Endothelial cell of umbilical vein (primary cell): ENCODE measurements around the gene KATNIP.

Source experiments
- CTCF ChIP-seq, 2 donors: IDR thresholded peaks; 1 replicate in 1 of 2; 2 replicates in 1 of 2; pipeline ENCODE4 v1.5.1; 2011; ENCODE audit warnings: low read length in 2 of 2, mild to moderate bottlenecking in 2 of 2, moderate library complexity in 2 of 2, control low read depth in 1 of 2, inconsistent platforms in 1 of 2, low read depth in 1 of 2; ENCODE audit not compliant: insufficient read depth in 1 of 2; ENCODE audit errors: extremely low read depth in 1 of 2
- EZH2 ChIP-seq: IDR thresholded peaks from 2 replicates; pipeline ENCODE4 v1.6.1; 2012; ENCODE audit warnings: borderline replicate concordance, low read depth, mild to moderate bottlenecking, moderate library complexity, low read length, inconsistent platforms; ENCODE audit not compliant: severe bottlenecking
- GATA2 ChIP-seq: IDR thresholded peaks from 2 replicates; pipeline ENCODE4 v1.7.0; 2011; ENCODE audit warnings: low read depth, mild to moderate bottlenecking, moderate library complexity, mixed read lengths, low read length; ENCODE audit not compliant: insufficient read length, insufficient read depth
- JUN ChIP-seq: IDR thresholded peaks from 2 replicates; pipeline ENCODE4 v1.6.1; 2011; ENCODE audit warnings: borderline replicate concordance, low read depth; ENCODE audit not compliant: insufficient read length, insufficient read depth
- MYC ChIP-seq: IDR thresholded peaks from one replicate; pipeline ENCODE4 v1.6.1; 2011; ENCODE audit warnings: mild to moderate bottlenecking, low read depth, low read length
- POLR2A ChIP-seq: IDR thresholded peaks from 2 replicates; pipeline ENCODE4 v1.6.1; 2012; ENCODE audit warnings: low read depth, mild to moderate bottlenecking, control low read depth, low read length
- POLR2AphosphoS5 ChIP-seq: IDR thresholded peaks from 2 replicates; pipeline ENCODE4 v1.6.1; 2012; ENCODE audit warnings: low read depth, mild to moderate bottlenecking, control low read depth, low read length, moderate library complexity; ENCODE audit not compliant: insufficient read depth
- TF ChIP-seq, protein P1 (sequence below): IDR thresholded peaks from 2 replicates; pipeline ENCODE4 v1.6.1; 2011; ENCODE audit not compliant: insufficient read depth, insufficient read length

DNA sequence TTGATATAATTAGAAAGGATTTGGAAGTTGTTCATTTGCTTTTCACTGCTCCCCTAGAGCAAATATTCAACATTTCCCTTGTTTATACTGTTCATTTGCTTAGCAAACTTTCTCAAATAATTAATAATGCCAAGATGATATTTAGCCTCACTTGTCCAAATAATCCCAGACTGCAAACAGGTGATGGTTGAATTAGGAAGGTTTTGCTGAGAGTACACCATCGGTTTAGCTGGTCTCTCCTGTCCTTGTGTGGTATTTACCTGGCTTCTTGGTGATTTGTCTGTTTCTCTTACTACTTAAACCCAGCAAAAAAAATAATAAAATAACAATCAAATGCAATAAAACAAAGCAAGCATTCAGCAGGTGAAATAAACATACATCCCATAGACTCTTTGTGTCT, 6.5 kb downstream of the KATNIP start:
- TF ChIP-seq EZH2 (no peak), POLR2A (no peak), CTCF (IDR thresholded peaks at IDR 0.05; ENCODE audit: extremely low read depth in 1 of 2, insufficient read depth in 1 of 2, low read depth in 1 of 2, low read length in 2 of 2) (no peak), JUN (no peak), MYC (no peak), POLR2AphosphoS5 (no peak), GATA2 (no peak)
- TF ChIP-seq, protein P1, sequence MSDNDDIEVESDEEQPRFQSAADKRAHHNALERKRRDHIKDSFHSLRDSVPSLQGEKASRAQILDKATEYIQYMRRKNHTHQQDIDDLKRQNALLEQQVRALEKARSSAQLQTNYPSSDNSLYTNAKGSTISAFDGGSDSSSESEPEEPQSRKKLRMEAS: no peak
